Neural cell (in vitro differentiated cells): ENCODE results near the gene WWC1. TPM values are rescaled to one million over a fixed set of nuclear protein-coding genes. Genes with fewer than 3 reads are reported as not detected.

Source experiments
- H2AFZ ChIP-seq: fragments of 200-600, 300-800 bp; sonication (generic), shearing (Covaris generic); 2 replicates; pipeline ENCODE4 v1.6.0; 2014; ENCODE audit warnings: low read depth, mild to moderate bottlenecking, antibody characterized with exemption, low read length, moderate library complexity
- H3F3A ChIP-seq: fragments of 200-600 bp; shearing (Covaris generic); 2 replicates; pipeline ENCODE4 v1.6.1; 2016; ENCODE audit warnings: mild to moderate bottlenecking, moderate library complexity, mixed read lengths, antibody characterized with exemption, low read length; ENCODE audit not compliant: insufficient read depth, poor library complexity, severe bottlenecking
- H3K27ac ChIP-seq: fragments of 200-600, 300-800 bp; sonication (generic), shearing (Covaris generic); 2 replicates; pipeline ENCODE4 v1.5.1; 2014; ENCODE audit warnings: mild to moderate bottlenecking, low read length, moderate library complexity
- H3K27me3 ChIP-seq: fragments of 300-800, 200-600 bp; sonication (generic), shearing (Covaris generic); 2 replicates; pipeline ENCODE4 v1.6.0; 2014; ENCODE audit warnings: mild to moderate bottlenecking, low read depth, low read length, moderate library complexity; ENCODE audit not compliant: insufficient read depth
- H3K36me3 ChIP-seq: fragments of 300-800, 200-600 bp; sonication (generic), shearing (Covaris generic); 2 replicates; pipeline ENCODE4 v1.5.1; 2014; ENCODE audit warnings: mild to moderate bottlenecking, antibody characterized with exemption, low read length, moderate library complexity; ENCODE audit not compliant: insufficient read depth
- H3K4me2 ChIP-seq: fragments of 300-800, 200-600 bp; sonication (generic), shearing (Covaris generic); 2 replicates; pipeline ENCODE4 v1.6.0; 2014; ENCODE audit warnings: mild to moderate bottlenecking, low read length
- H3K4me3 ChIP-seq: fragments of 300-800, 200-600 bp; sonication (generic), shearing (Covaris generic); 2 replicates; pipeline ENCODE4 v1.5.1; 2014; ENCODE audit warnings: mild to moderate bottlenecking, low read length, moderate library complexity
- H3K79me2 ChIP-seq: fragments of 200-600 bp; shearing (Covaris generic); replicated peaks from 2 replicates; pipeline ENCODE4 v1.6.0; 2014; ENCODE audit warnings: mild to moderate bottlenecking, low read length, moderate library complexity; ENCODE audit not compliant: insufficient read depth
- H3K9ac ChIP-seq: fragments of 300-800, 200-600 bp; sonication (generic), shearing (Covaris generic); 2 replicates; pipeline ENCODE4 v1.6.1; 2016; ENCODE audit warnings: mild to moderate bottlenecking, low read length, mixed read lengths
- H3K9me2 ChIP-seq: fragments of 200-600 bp; shearing (Covaris generic); 2 replicates; pipeline ENCODE4 v1.6.1; 2016; ENCODE audit warnings: mild to moderate bottlenecking, low read length, mixed read lengths; ENCODE audit not compliant: insufficient read depth
- H3K9me3 ChIP-seq: fragments of 200-600, 300-800 bp; sonication (generic), shearing (Covaris generic); 2 replicates; pipeline ENCODE4 v1.6.1; 2016; ENCODE audit warnings: mild to moderate bottlenecking, mixed run types, low read length, moderate library complexity, mixed read lengths
- H4K20me1 ChIP-seq: fragments of 200-600 bp; shearing (Covaris generic); 2 replicates; pipeline ENCODE4 v1.6.1; 2016; ENCODE audit warnings: mild to moderate bottlenecking, mixed run types; ENCODE audit not compliant: insufficient read depth
- CTCF ChIP-seq: fragments of 450-650 bp; IDR thresholded peaks from 2 replicates; pipeline ENCODE4 v1.5.1; 2014; ENCODE audit warnings: antibody characterized with exemption, mild to moderate bottlenecking, moderate library complexity; ENCODE audit not compliant: poor library complexity, severe bottlenecking
- EP300 ChIP-seq: fragments of 450-650 bp; conservative IDR thresholded peaks from 2 replicates; pipeline ENCODE4 v1.6.1; 2014; ENCODE audit warnings: antibody characterized with exemption, mild to moderate bottlenecking, moderate library complexity; ENCODE audit not compliant: poor library complexity, severe bottlenecking
- EZH2 ChIP-seq: fragments of 200-600, 300-800 bp; shearing (Covaris generic), sonication (generic); IDR thresholded peaks from 2 replicates; pipeline ENCODE4 v1.6.1; 2014; ENCODE audit warnings: antibody characterized with exemption, low read length, borderline replicate concordance, mild to moderate bottlenecking; ENCODE audit not compliant: insufficient read depth, poor library complexity, severe bottlenecking
- MXI1 ChIP-seq: fragments of 450-650 bp; conservative IDR thresholded peaks from 2 replicates; pipeline ENCODE4 v1.6.1; 2014; ENCODE audit warnings: antibody characterized with exemption, mild to moderate bottlenecking; ENCODE audit not compliant: poor library complexity, severe bottlenecking
- POLR2AphosphoS5 ChIP-seq: IDR thresholded peaks from 2 replicates; pipeline ENCODE4 v1.6.1; 2012
- RAD21 ChIP-seq: fragments of 450-650 bp; conservative IDR thresholded peaks from 2 replicates; pipeline ENCODE4 v1.6.1; 2014; ENCODE audit warnings: antibody characterized with exemption, mild to moderate bottlenecking, moderate library complexity
- SMC3 ChIP-seq: fragments of 450-650 bp; conservative IDR thresholded peaks from 2 replicates; pipeline ENCODE4 v1.6.1; 2014; ENCODE audit warnings: antibody characterized with exemption, mild to moderate bottlenecking, moderate library complexity; ENCODE audit not compliant: poor library complexity
- TAF1 ChIP-seq: IDR thresholded peaks from 2 replicates; pipeline ENCODE4 v1.6.1; 2012; ENCODE audit warnings: low read depth
- polyA plus RNA-seq: library from polyadenylated mRNA; depleted of rRNA; stranded (reverse); fragments of >200 nt; gene quantifications from 2 replicates; pipeline ENCODE4 v1.2.3, GENCODE V29; 2014
- TF ChIP-seq, protein P1 (sequence below): IDR thresholded peaks from 2 replicates; pipeline ENCODE4 v1.6.1; 2012; ENCODE audit warnings: borderline replicate concordance

The WWC1 gene
- polyA plus RNA-seq, 1 donor from 2014 or later: 0.97 TPM

GRCh38 chr5:168409591-168410458, 118.4 kb downstream of the WWC1 start:
- Histone ChIP-seq H3K27ac (no peak overlapping the region), H3K4me2 (no peak overlapping the region), H3K9me3 (no peaks in the 10 kb centered on the region), H3K27me3 (no peaks in the 10 kb centered on the region), H4K20me1 (no peaks in the 10 kb centered on the region), H3K36me3 (no peaks in the 10 kb centered on the region), H3K79me2 (no peaks in the 10 kb centered on the region), H3K4me3 (no peak overlapping the region), H3F3A (no peaks in the 10 kb centered on the region), H3K9me2 (no peaks in the 10 kb centered on the region), H3K9ac (no peak overlapping the region), H2AFZ (no peak overlapping the region)
- TF ChIP-seq TAF1: no peak
- no peak for TF ChIP-seq POLR2AphosphoS5
- no peak for TF ChIP-seq RAD21
- TF ChIP-seq CTCF: no peak
- TF ChIP-seq SMC3: no peak
- no peak for TF ChIP-seq EZH2
- TF ChIP-seq EP300: no peak
- no peak for TF ChIP-seq MXI1
- TF ChIP-seq, protein P1, sequence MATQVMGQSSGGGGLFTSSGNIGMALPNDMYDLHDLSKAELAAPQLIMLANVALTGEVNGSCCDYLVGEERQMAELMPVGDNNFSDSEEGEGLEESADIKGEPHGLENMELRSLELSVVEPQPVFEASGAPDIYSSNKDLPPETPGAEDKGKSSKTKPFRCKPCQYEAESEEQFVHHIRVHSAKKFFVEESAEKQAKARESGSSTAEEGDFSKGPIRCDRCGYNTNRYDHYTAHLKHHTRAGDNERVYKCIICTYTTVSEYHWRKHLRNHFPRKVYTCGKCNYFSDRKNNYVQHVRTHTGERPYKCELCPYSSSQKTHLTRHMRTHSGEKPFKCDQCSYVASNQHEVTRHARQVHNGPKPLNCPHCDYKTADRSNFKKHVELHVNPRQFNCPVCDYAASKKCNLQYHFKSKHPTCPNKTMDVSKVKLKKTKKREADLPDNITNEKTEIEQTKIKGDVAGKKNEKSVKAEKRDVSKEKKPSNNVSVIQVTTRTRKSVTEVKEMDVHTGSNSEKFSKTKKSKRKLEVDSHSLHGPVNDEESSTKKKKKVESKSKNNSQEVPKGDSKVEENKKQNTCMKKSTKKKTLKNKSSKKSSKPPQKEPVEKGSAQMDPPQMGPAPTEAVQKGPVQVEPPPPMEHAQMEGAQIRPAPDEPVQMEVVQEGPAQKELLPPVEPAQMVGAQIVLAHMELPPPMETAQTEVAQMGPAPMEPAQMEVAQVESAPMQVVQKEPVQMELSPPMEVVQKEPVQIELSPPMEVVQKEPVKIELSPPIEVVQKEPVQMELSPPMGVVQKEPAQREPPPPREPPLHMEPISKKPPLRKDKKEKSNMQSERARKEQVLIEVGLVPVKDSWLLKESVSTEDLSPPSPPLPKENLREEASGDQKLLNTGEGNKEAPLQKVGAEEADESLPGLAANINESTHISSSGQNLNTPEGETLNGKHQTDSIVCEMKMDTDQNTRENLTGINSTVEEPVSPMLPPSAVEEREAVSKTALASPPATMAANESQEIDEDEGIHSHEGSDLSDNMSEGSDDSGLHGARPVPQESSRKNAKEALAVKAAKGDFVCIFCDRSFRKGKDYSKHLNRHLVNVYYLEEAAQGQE: no peak

GRCh38 chr5:168411871-168412270, 120.4 kb downstream of the WWC1 start:
- no peaks in the 10 kb centered on the region for H3K27me3 ChIP-seq
- no peaks in the 10 kb centered on the region for H3K36me3 ChIP-seq
- no peaks in the 10 kb centered on the region for H3K9me2 ChIP-seq
- no peaks in the 10 kb centered on the region for H3K79me2 ChIP-seq
- no peak overlapping the region for H3K9ac ChIP-seq
- no peaks in the 10 kb centered on the region for H3F3A ChIP-seq
- TF ChIP-seq RAD21 (no peak), POLR2AphosphoS5 (no peak), CTCF (no peak), MXI1 (no peak), EP300 (no peak), EZH2 (no peak), TAF1 (no peak), SMC3 (no peak)
- TF ChIP-seq, protein P1: no peak
- H2AFZ ChIP-seq: no peak overlapping the region
- no peak overlapping the region for H3K4me2 ChIP-seq
- no peaks in the 10 kb centered on the region for H3K9me3 ChIP-seq
- H3K27ac ChIP-seq: no peak overlapping the region
- no peaks in the 10 kb centered on the region for H4K20me1 ChIP-seq
- H3K4me3 ChIP-seq: no peak overlapping the region
